Measurements from ENCODE around the gene SLC36A3. TPM values are rescaled to one million over a fixed set of nuclear protein-coding genes. Genes with fewer than 3 reads are reported as not detected.

Gene SLC36A3
- total RNA-seq, 1 donor from 2014 or later: not detected

DNA sequence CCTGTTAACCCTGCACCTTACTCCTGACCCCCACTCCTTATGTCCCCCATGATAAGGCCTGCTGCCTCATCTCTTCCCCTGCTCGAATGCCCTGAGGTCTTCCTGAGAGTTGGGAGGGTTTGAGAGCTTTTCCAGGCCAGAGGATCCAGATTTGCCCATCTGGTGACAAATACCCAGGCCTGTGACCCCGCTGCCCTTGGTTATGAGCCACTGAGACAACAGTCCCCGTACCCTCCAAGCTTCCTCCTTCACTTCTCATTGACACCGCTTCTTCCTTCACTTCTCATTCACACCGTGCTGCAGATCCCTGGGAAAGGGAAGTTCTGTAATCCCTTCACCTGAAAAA lies 50.0 kb downstream of the SLC36A3 start:
- H3K4me3 Mint-ChIP-seq (ENCODE audit: unreplicated experiment): peak overlapping the region; percentile 91
- peak overlapping the region; percentile 70 for H3K27ac Mint-ChIP-seq (ENCODE audit: unreplicated experiment)
- no peaks in the 10 kb centered on the region for H3K9me3 Mint-ChIP-seq (ENCODE audit: unreplicated experiment)
- H3K36me3 Mint-ChIP-seq (ENCODE audit: unreplicated experiment): no peaks in the 10 kb centered on the region
- TF ChIP-seq, protein P1, sequence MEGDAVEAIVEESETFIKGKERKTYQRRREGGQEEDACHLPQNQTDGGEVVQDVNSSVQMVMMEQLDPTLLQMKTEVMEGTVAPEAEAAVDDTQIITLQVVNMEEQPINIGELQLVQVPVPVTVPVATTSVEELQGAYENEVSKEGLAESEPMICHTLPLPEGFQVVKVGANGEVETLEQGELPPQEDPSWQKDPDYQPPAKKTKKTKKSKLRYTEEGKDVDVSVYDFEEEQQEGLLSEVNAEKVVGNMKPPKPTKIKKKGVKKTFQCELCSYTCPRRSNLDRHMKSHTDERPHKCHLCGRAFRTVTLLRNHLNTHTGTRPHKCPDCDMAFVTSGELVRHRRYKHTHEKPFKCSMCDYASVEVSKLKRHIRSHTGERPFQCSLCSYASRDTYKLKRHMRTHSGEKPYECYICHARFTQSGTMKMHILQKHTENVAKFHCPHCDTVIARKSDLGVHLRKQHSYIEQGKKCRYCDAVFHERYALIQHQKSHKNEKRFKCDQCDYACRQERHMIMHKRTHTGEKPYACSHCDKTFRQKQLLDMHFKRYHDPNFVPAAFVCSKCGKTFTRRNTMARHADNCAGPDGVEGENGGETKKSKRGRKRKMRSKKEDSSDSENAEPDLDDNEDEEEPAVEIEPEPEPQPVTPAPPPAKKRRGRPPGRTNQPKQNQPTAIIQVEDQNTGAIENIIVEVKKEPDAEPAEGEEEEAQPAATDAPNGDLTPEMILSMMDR (IDR thresholded peaks at IDR 0.05): no peak
- no peak for DNase-seq (ENCODE audit: extremely low spot score, unreplicated experiment)
- peaks cover 14% of the 10 kb centered on the region for H3K4me1 Mint-ChIP-seq (ENCODE audit: unreplicated experiment)
- H3K27me3 Mint-ChIP-seq (ENCODE audit: unreplicated experiment): peaks cover 6% of the 10 kb centered on the region

DNA sequence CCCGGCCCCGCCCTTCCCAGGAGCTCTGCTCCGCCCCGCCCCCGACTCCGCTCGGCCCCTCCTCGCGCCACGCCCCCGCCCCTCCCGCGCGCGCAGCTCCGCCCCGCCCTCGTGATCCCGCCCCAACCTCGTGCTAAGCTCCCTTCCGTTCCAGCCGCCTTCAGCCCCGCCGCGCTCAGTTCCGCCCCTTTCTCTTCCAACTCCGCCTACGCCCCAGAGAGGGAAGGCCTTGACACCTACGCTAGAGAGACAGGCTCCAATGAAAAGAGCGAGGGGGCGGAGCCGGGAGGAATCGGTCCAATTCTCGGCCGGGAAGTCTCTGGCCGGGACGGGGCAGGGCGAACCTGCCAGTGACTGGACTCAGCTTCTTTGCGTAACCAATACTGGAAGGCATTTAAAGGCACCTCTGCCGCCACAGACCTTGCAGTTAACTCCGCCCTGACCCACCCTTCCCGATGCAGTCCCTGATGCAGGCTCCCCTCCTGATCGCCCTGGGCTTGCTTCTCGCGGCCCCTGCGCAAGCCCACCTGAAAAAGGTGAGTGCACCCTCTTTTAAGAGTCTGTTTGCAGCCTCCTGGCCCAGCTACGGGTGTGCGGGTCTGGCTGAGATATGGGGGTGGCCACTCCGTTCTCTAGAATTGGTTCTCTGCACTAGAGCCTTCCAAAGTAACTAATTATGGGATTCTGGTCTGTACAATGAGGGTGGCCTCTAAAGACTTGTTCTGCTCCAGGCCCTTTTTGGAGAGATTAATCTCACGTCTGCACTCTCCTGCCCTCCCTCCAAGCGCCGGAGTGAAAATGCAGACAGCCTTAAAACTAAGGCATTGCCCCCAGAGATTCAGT lies 50.6 kb downstream of the SLC36A3 start, which contains the start of gene GM2A:
Gene GM2A, plus strand, starts transcription at position 424 of the 843 bp plus-strand sequence. Its CDS starts 32 bp downstream, at position 456.
- H3K4me3 Mint-ChIP-seq (ENCODE audit: unreplicated experiment): peak within 1 kb of the TSS; percentile 91
- H3K4me1 Mint-ChIP-seq (ENCODE audit: unreplicated experiment): peaks cover 14% of the 10 kb centered on the region
- H3K27me3 Mint-ChIP-seq (ENCODE audit: unreplicated experiment): peaks cover 9% of the 10 kb centered on the region

DNA sequence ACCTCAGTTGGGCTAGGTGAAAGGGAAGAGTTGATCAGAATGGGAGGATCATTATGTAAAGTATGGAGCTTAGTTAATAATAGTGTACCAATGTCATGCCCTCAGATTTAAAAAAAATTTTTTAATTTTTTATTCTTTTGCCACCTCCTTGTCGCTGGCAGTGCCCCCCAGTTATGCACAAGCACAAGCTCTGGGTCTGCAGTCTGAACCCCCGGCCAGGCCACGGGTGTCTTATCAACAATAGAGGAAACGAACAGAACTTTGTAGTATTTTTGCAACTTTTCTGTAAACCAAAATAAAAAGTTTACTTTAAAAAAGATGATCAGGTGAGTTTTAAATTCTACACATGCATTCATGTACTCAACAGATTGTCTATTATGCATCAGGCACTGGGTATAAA lies 51.9 kb downstream of the SLC36A3 start:
- Mint-ChIP-seq H3K4me3 (ENCODE audit: unreplicated experiment) (peak overlapping the region; percentile 11), H3K27me3 (ENCODE audit: unreplicated experiment) (peaks cover 16% of the 10 kb centered on the region)
- DNase-seq (ENCODE audit: extremely low spot score, unreplicated experiment): no peak

More for the DNA sequence above, 50.6 kb downstream of the SLC36A3 start, which contains the start of gene GM2A:
- no peaks in the 10 kb centered on the region for H3K36me3 Mint-ChIP-seq (ENCODE audit: unreplicated experiment)
- H3K27ac Mint-ChIP-seq (ENCODE audit: unreplicated experiment): peak within 1 kb of the TSS; percentile 70
- peak; percentile 100 for DNase-seq (ENCODE audit: extremely low spot score, unreplicated experiment)
- TF ChIP-seq, protein P1 (IDR thresholded peaks at IDR 0.05): no peak
- no peaks in the 10 kb centered on the region for H3K9me3 Mint-ChIP-seq (ENCODE audit: unreplicated experiment)

GRCh38 chr5:151251001-151251551 lies 52.5 kb downstream of the SLC36A3 start:
- peaks cover 14% of the 10 kb centered on the region for H3K4me1 Mint-ChIP-seq (ENCODE audit: unreplicated experiment)

More for the DNA sequence above, 51.9 kb downstream of the SLC36A3 start:
- Mint-ChIP-seq H3K4me1 (ENCODE audit: unreplicated experiment) (peaks cover 14% of the 10 kb centered on the region), H3K9me3 (ENCODE audit: unreplicated experiment) (no peaks in the 10 kb centered on the region), H3K36me3 (ENCODE audit: unreplicated experiment) (no peaks in the 10 kb centered on the region), H3K27ac (ENCODE audit: unreplicated experiment) (no peak overlapping the region)
- TF ChIP-seq, protein P1 (IDR thresholded peaks at IDR 0.05): no peak

More at GRCh38 chr5:151251001-151251551, 52.5 kb downstream of the SLC36A3 start:
- H3K27me3 Mint-ChIP-seq (ENCODE audit: unreplicated experiment): peaks cover 16% of the 10 kb centered on the region
- H3K9me3 Mint-ChIP-seq (ENCODE audit: unreplicated experiment): no peaks in the 10 kb centered on the region
- no peaks in the 10 kb centered on the region for H3K36me3 Mint-ChIP-seq (ENCODE audit: unreplicated experiment)
- H3K4me3 Mint-ChIP-seq (ENCODE audit: unreplicated experiment): no peak overlapping the region
- TF ChIP-seq, protein P1 (IDR thresholded peaks at IDR 0.05): no peak
- no peak overlapping the region for H3K27ac Mint-ChIP-seq (ENCODE audit: unreplicated experiment)
- no peak for DNase-seq (ENCODE audit: extremely low spot score, unreplicated experiment)

Data from osteocyte (in vitro differentiated cells).